Measurements from ENCODE around the gene PGAM2. TPM values are rescaled to one million over a fixed set of nuclear protein-coding genes. Genes with fewer than 3 reads are reported as not detected.

Gene PGAM2
- total RNA-seq, 2 experiments from 2014 or later = 0.34 to 0.68 TPM

GRCh38 chr7:44068054-44068453, 2.7 kb upstream of the PGAM2 start:
- CTCF ChIA-PET = interaction anchor here (1.0 to 1.6 kb wide), 3 partner anchors 13 to 52 kb away, joined by 3 to 5 read pairs (median 3); no protein-coding TSS in a partner anchor
- POLR2A ChIA-PET = interaction anchor here (0.6 to 1.3 kb wide), 5 partner anchors 13 to 1167 kb away, joined by 3 to 5 read pairs (median 4); partner anchors contain the start of gene DDX56
- Mint-ChIP-seq H3K36me3 (ENCODE audit: low read depth) (peaks cover 14% of the 10 kb centered on the region), H3K4me3 (no peak overlapping the region), H3K27me3 (ENCODE audit: low read depth) (no peaks in the 10 kb centered on the region), H3K4me1 (ENCODE audit: low read depth) (peaks cover 25% of the 10 kb centered on the region), H3K27ac (peak overlapping the region; percentile 3), H3K9me3 (ENCODE audit: insufficient read depth) (no peaks in the 10 kb centered on the region)
- ATAC-seq (no peak), DNase-seq (no peak)

GRCh38 chr7:44067064-44067951, 1.9 kb upstream of the PGAM2 start:
- peaks cover 9% of the 10 kb centered on the region for H3K36me3 Mint-ChIP-seq (ENCODE audit: low read depth)
- H3K27ac Mint-ChIP-seq = peak overlapping the region; percentile 22
- no peak for ATAC-seq
- H3K4me3 Mint-ChIP-seq = peak overlapping the region; percentile 22
- no peaks in the 10 kb centered on the region for H3K27me3 Mint-ChIP-seq (ENCODE audit: low read depth)
- peaks cover 18% of the 10 kb centered on the region for H3K4me1 Mint-ChIP-seq (ENCODE audit: low read depth)
- no peaks in the 10 kb centered on the region for H3K9me3 Mint-ChIP-seq (ENCODE audit: insufficient read depth)
- ChIA-PET POLR2A (interaction anchor here (1.0 to 3.4 kb wide), 7 partner anchors 8 to 506 kb away, joined by 3 to 17 read pairs (median 4); partner anchors contain the start of gene DDX56), CTCF (interaction anchor here (1.5 to 1.6 kb wide), 2 partner anchors 14 to 53 kb away, joined by 3 to 5 read pairs; no protein-coding TSS in a partner anchor)
- DNase-seq = no peak

- Mint-ChIP-seq H3K9me3 (ENCODE audit: insufficient read depth) (no peaks in the 10 kb centered on the region), H3K27ac (peak overlapping the region; percentile 22), H3K4me1 (ENCODE audit: low read depth) (peaks cover 12% of the 10 kb centered on the region), H3K4me3 (no peak overlapping the region), H3K36me3 (ENCODE audit: low read depth) (peaks cover 10% of the 10 kb centered on the region), H3K27me3 (ENCODE audit: low read depth) (no peaks in the 10 kb centered on the region)
- CTCF ChIA-PET = no interaction called here
- POLR2A ChIA-PET = interaction anchor here (1.7 to 3.4 kb wide), 3 partner anchors 9 to 32 kb away, joined by 4 to 17 read pairs (median 5); no protein-coding TSS in a partner anchor
- DNase-seq (no peak), ATAC-seq (no peak)
These were observed 1.2 kb upstream of the PGAM2 start for GRCh38 chr7:44066494-44067063.

- Mint-ChIP-seq H3K4me1 (ENCODE audit: low read depth) (peaks cover 12% of the 10 kb centered on the region), H3K4me3 (no peak overlapping the region), H3K27ac (peak overlapping the region; percentile 49), H3K36me3 (ENCODE audit: low read depth) (peaks cover 15% of the 10 kb centered on the region), H3K9me3 (ENCODE audit: insufficient read depth) (no peaks in the 10 kb centered on the region), H3K27me3 (ENCODE audit: low read depth) (no peaks in the 10 kb centered on the region)
- DNase-seq (no peak), ATAC-seq (no peak)
- CTCF ChIA-PET = no interaction called here
- POLR2A ChIA-PET = interaction anchor here (1.0 to 3.4 kb wide), 4 partner anchors 9 to 33 kb away, joined by 4 to 17 read pairs (median 4); no protein-coding TSS in a partner anchor
These were observed 719 bp upstream of the PGAM2 start for GRCh38 chr7:44066111-44066460.

- POLR2A ChIA-PET = interaction anchor here (0.5 to 3.4 kb wide), 3 partner anchors 15 to 30 kb away, joined by 3 to 17 read pairs (median 4); no protein-coding TSS in a partner anchor
- Mint-ChIP-seq H3K4me3 (no peak overlapping the region), H3K9me3 (ENCODE audit: insufficient read depth) (no peaks in the 10 kb centered on the region), H3K27ac (no peak overlapping the region), H3K27me3 (ENCODE audit: low read depth) (no peaks in the 10 kb centered on the region), H3K4me1 (ENCODE audit: low read depth) (peaks cover 12% of the 10 kb centered on the region), H3K36me3 (ENCODE audit: low read depth) (peaks cover 21% of the 10 kb centered on the region)
- DNase-seq (no peak), ATAC-seq (no peak)
- CTCF ChIA-PET = no interaction called here
These were observed 456 bp downstream of the PGAM2 start for GRCh38 chr7:44064791-44065430.

- DNase-seq (no peak), ATAC-seq (no peak)
- POLR2A ChIA-PET = interaction anchor here (0.5 to 3.4 kb wide), 3 partner anchors 10 to 398 kb away, joined by 3 to 17 read pairs (median 3); no protein-coding TSS in a partner anchor
- Mint-ChIP-seq H3K4me3 (no peak overlapping the region), H3K4me1 (ENCODE audit: low read depth) (peaks cover 12% of the 10 kb centered on the region), H3K36me3 (ENCODE audit: low read depth) (peaks cover 27% of the 10 kb centered on the region), H3K9me3 (ENCODE audit: insufficient read depth) (no peaks in the 10 kb centered on the region), H3K27ac (no peak overlapping the region), H3K27me3 (ENCODE audit: low read depth) (no peaks in the 10 kb centered on the region)
- CTCF ChIA-PET = no interaction called here
These were observed 1.3 kb downstream of the PGAM2 start for GRCh38 chr7:44063894-44064651.

GRCh38 chr7:44063547-44063893, 1.8 kb downstream of the PGAM2 start:
- Mint-ChIP-seq H3K9me3 (ENCODE audit: insufficient read depth) (no peaks in the 10 kb centered on the region), H3K4me1 (ENCODE audit: low read depth) (peaks cover 15% of the 10 kb centered on the region), H3K36me3 (ENCODE audit: low read depth) (peaks cover 32% of the 10 kb centered on the region), H3K27ac (no peak overlapping the region), H3K27me3 (ENCODE audit: low read depth) (no peaks in the 10 kb centered on the region), H3K4me3 (no peak overlapping the region)
- CTCF ChIA-PET = no interaction called here
- POLR2A ChIA-PET = interaction anchor here (0.5 to 1.3 kb wide), 3 partner anchors 9 to 399 kb away, joined by 3 to 4 read pairs (median 3); no protein-coding TSS in a partner anchor
- no peak for DNase-seq
- ATAC-seq = no peak

- Mint-ChIP-seq H3K9me3 (ENCODE audit: insufficient read depth) (no peaks in the 10 kb centered on the region), H3K4me3 (no peak overlapping the region), H3K4me1 (ENCODE audit: low read depth) (peaks cover 21% of the 10 kb centered on the region), H3K27ac (no peak overlapping the region), H3K36me3 (ENCODE audit: low read depth) (peaks cover 39% of the 10 kb centered on the region), H3K27me3 (ENCODE audit: low read depth) (no peaks in the 10 kb centered on the region)
- no peak for DNase-seq
- ChIA-PET POLR2A (interaction anchor here (1.2 to 1.3 kb wide), 2 partner anchors 12 to 16 kb away, joined by 3 to 4 read pairs; no protein-coding TSS in a partner anchor), CTCF (no interaction called here)
- no peak for ATAC-seq
These were observed 2.5 kb downstream of the PGAM2 start for GRCh38 chr7:44062903-44063295.

- Mint-ChIP-seq H3K4me3 (no peak overlapping the region), H3K9me3 (ENCODE audit: insufficient read depth) (no peaks in the 10 kb centered on the region), H3K27me3 (ENCODE audit: low read depth) (no peaks in the 10 kb centered on the region), H3K36me3 (ENCODE audit: low read depth) (peaks cover 43% of the 10 kb centered on the region), H3K27ac (no peak overlapping the region), H3K4me1 (ENCODE audit: low read depth) (peaks cover 26% of the 10 kb centered on the region)
- CTCF ChIA-PET = no interaction called here
- POLR2A ChIA-PET = interaction anchor here (0.6 to 1.3 kb wide), 3 partner anchors 13 to 230 kb away, joined by 3 to 5 read pairs (median 4); no protein-coding TSS in a partner anchor
- ATAC-seq = no peak
- no peak for DNase-seq
These were observed 3.0 kb downstream of the PGAM2 start for GRCh38 chr7:44062180-44062902.

GRCh38 chr7:44061645-44062179, 3.7 kb downstream of the PGAM2 start:
- no peak overlapping the region for H3K27ac Mint-ChIP-seq
- no peak for DNase-seq
- CTCF ChIA-PET = no interaction called here
- ATAC-seq = no peak
- POLR2A ChIA-PET = interaction anchor here (0.6 to 1.2 kb wide), 2 partner anchors 15 to 229 kb away, joined by 3 to 5 read pairs; no protein-coding TSS in a partner anchor
- peaks cover 26% of the 10 kb centered on the region for H3K4me1 Mint-ChIP-seq (ENCODE audit: low read depth)
- H3K4me3 Mint-ChIP-seq = no peak overlapping the region
- H3K36me3 Mint-ChIP-seq (ENCODE audit: low read depth) = peaks cover 45% of the 10 kb centered on the region
- no peaks in the 10 kb centered on the region for H3K9me3 Mint-ChIP-seq (ENCODE audit: insufficient read depth)
- H3K27me3 Mint-ChIP-seq (ENCODE audit: low read depth) = no peaks in the 10 kb centered on the region

All from activated CD8-positive, alpha-beta T cell treated with anti-CD3 and anti-CD28 coated beads, Interleukin-2, amount 10 ng/mL, durations not matched to agents 7 days and 5 days (primary cell).